ENCODE data around the gene GTF2IRD1. TPM values are rescaled to one million over a fixed set of nuclear protein-coding genes. Genes with fewer than 3 reads are reported as not detected.
A peak's percentile ranks its signal among the peaks of the same experiment; 100 is the strongest.

The GTF2IRD1 gene
- total and polyA plus RNA-seq, 9 of the 15 experiments (the other 6 are each of a cell fraction or from before 2014, with no cell fraction given), result 9.1 to 30.2 (median 14.0) TPM

GRCh38 chr7:74587435-74588126, 133.9 kb downstream of the GTF2IRD1 start:
- 25% methylated on average over 13 of the region's 13 CpGs for WGBS (ENCODE audit: insufficient coverage, low coverage, missing lambda C conversion rate)
- FAIRE-seq (peak; percentile 49), DNase-seq (ENCODE audit: extremely low read depth in 1 of 4, low spot score in 3 of 4) (peak; percentile 67 to 87 (median 78)), ATAC-seq (peak; percentile 96)
- peaks cover 25% of the 10 kb centered on the region for H4K20me1 ChIP-seq (replicated peaks; ENCODE audit: control insufficient read depth, insufficient read depth, low read length)
- intact Hi-C loops (cut with micrococcal nuclease) (no loop called here), in situ Hi-C loops (cut with MboI) (no loop called here)
- H3K4me1 ChIP-seq (replicated peaks in 1 of 2; ENCODE audit: control insufficient read depth in 2 of 2, insufficient read depth in 2 of 2, low read length in 2 of 2), result peaks cover 18 to 23% of the 10 kb centered on the region in 2 experiments
- H3K27me3 ChIP-seq (ENCODE audit: control insufficient read depth in 2 of 2, insufficient read depth in 2 of 2, low read length in 2 of 2), result no peaks in the 10 kb centered on the region
- no peaks in the 10 kb centered on the region for H3K79me2 ChIP-seq (ENCODE audit: control insufficient read depth, insufficient read depth, low read length)
- ChIA-PET CTCF (ENCODE audit: low intra/inter-chr PET ratio) (no interaction called here), POLR2A (interaction anchor here (0.6 to 1.0 kb wide), 2 partner anchors 17 to 140 kb away, joined by 3 read pairs; no protein-coding TSS in a partner anchor)
- H3K27ac ChIP-seq (ENCODE audit: extremely low read depth, low read depth, low read length), result peak overlapping the region; percentile 59; the same call in 1 of the 3 replicates
- no peak overlapping the region for H3K4me3 ChIP-seq
- BruUV-seq (replicated peaks), result no TSS peak
- peak overlapping the region in 1 of 2 experiments; percentile 65; a peak in 2 of 4 replicates for H3K9ac ChIP-seq (ENCODE audit: insufficient read depth in 1 of 2, low read depth in 2 of 2, low read length in 2 of 2)
- peaks cover 8% of the 10 kb centered on the region; the same call in 1 of the 3 replicates for H3K36me3 ChIP-seq (ENCODE audit: control insufficient read depth, insufficient read depth, low read length)
- H3K4me2 ChIP-seq (ENCODE audit: insufficient read depth, low read length), result peak overlapping the region; percentile 28; the same call in 1 of the 2 replicates
- H3K9me3 ChIP-seq (replicated peaks; ENCODE audit: control insufficient read depth, insufficient read depth, low read depth, low read length), result no peaks in the 10 kb centered on the region
- peaks cover 4% of the 10 kb centered on the region for H3K9me1 ChIP-seq (ENCODE audit: control insufficient read depth, insufficient read depth, low read length)
- H2AFZ ChIP-seq (ENCODE audit: low read depth, low read length), result peak overlapping the region; percentile 79
- peak; percentile 54; the same call in 1 of the 2 replicates for TF ChIP-seq SMARCA4 (IDR thresholded peaks at IDR 0.05)
- 0 out of 2 replicates have a peak, but pooled peaks have one; percentile 23 for TF ChIP-seq SUPT5H (IDR thresholded peaks at IDR 0.05)
- 0 out of 4 replicates have a peak, but pooled peaks of 1 of the 2 experiments have one; percentile 19 for TF ChIP-seq HDAC1 (IDR thresholded peaks at IDR 0.05)
- TF ChIP-seq MAFF (IDR thresholded peaks at IDR 0.05; ENCODE audit: low read length), result no peak
- TF ChIP-seq E2F6 (IDR thresholded peaks at IDR 0.05; ENCODE audit: borderline replicate concordance in 1 of 2, extremely low read depth in 1 of 2, insufficient read depth in 1 of 2, insufficient read length in 1 of 2, low read depth in 1 of 2, low read length in 1 of 2, poor library complexity in 1 of 2, severe bottlenecking in 1 of 2), result peak in 1 of 2 experiments; percentile 27
- TF ChIP-seq RCOR1 (IDR thresholded peaks at IDR 0.05; ENCODE audit: borderline replicate concordance in 1 of 2, low read depth in 2 of 2, low read length in 2 of 2), result peak in 1 of 2 experiments; percentile 55; a peak in 1 of 4 replicates
- TF ChIP-seq MEIS2 (IDR thresholded peaks at IDR 0.05; ENCODE audit: partially characterized antibody), result peak; percentile 36
- 0 out of 2 replicates have a peak, but pooled peaks have one; percentile 31 for TF ChIP-seq FOSL1 (tag; conservative IDR thresholded peaks at IDR 0.05)
- TF ChIP-seq HDGF (IDR thresholded peaks at IDR 0.05), result peak; percentile 97
- 0 out of 2 replicates have a peak, but pooled peaks have one; percentile 27 for TF ChIP-seq MXI1 (IDR thresholded peaks at IDR 0.05; ENCODE audit: low read depth, low read length)
- 0 out of 2 replicates have a peak, but pooled peaks have one; percentile 20 for TF ChIP-seq POLR2G (IDR thresholded peaks at IDR 0.05; ENCODE audit: low read depth, low read length)
- TF ChIP-seq L3MBTL2 (IDR thresholded peaks at IDR 0.05), result peak; percentile 67; the same call in 1 of the 2 replicates
- peak; percentile 44 for TF ChIP-seq SAP30 (IDR thresholded peaks at IDR 0.05; ENCODE audit: borderline replicate concordance, insufficient read depth, low read depth, low read length, poor library complexity, severe bottlenecking)
- no peak for TF ChIP-seq FIP1L1 (IDR thresholded peaks at IDR 0.05; ENCODE audit: low read depth, low read length, poor library complexity, severe bottlenecking)
- TF ChIP-seq ZNF217 (CRISPR knock-in tag; IDR thresholded peaks at IDR 0.05), result no peak
- 0 out of 2 replicates have a peak, but pooled peaks have one; percentile 24 for TF ChIP-seq SMAD4 (CRISPR knock-in tag; conservative IDR thresholded peaks at IDR 0.05)
- TF ChIP-seq USF2 (CRISPR knock-in tag; IDR thresholded peaks at IDR 0.05), result peak; percentile 79
- 0 out of 2 replicates have a peak, but pooled peaks have one; percentile 15 for TF ChIP-seq CBFA2T2 (conservative IDR thresholded peaks at IDR 0.05)
- TF ChIP-seq ZNF766 (CRISPR knock-in tag; conservative IDR thresholded peaks at IDR 0.05), result peak; percentile 34; the same call in 1 of the 2 replicates
